LNCAP (cell line): Measurements from ENCODE around the gene LPP.

ENCODE experiments used
- CTCF ChIP-seq: fragments of 450-650 bp; IDR thresholded peaks from 2 replicates; pipeline ENCODE4 v1.5.1; 2017; ENCODE audit warnings: mild to moderate bottlenecking

LPP gene

GRCh38 chr3:188171682-188172467 lies 17.9 kb downstream of the LPP start:
- no peak for TF ChIP-seq CTCF

GRCh38 chr3:188174317-188175044 lies 20.5 kb downstream of the LPP start:
- TF ChIP-seq CTCF, result no peak

- no peak for TF ChIP-seq CTCF
Measured at GRCh38 chr3:188176476-188176875, 22.5 kb downstream of the LPP start.

GRCh38 chr3:188176884-188177283 lies 22.9 kb downstream of the LPP start:
- no peak for TF ChIP-seq CTCF

- TF ChIP-seq CTCF, result no peak
Measured at GRCh38 chr3:188177721-188178120, 23.8 kb downstream of the LPP start.

GRCh38 chr3:188178293-188178936 lies 24.5 kb downstream of the LPP start:
- TF ChIP-seq CTCF, result no peak

GRCh38 chr3:188179006-188179966 lies 25.3 kb downstream of the LPP start:
- no peak for TF ChIP-seq CTCF
